Colonic mucosa (tissue), 4 donors: ENCODE results near the gene MCF2L. TPM values are rescaled to one million over a fixed set of nuclear protein-coding genes. Genes with fewer than 3 reads are reported as not detected.

Experiments used
- DNase-seq: peaks from one replicate; pipeline ENCODE4 v3.0.0-alpha.2; 2020
- H3K27ac ChIP-seq: fragments of 200-600 bp; one replicate; pipeline ENCODE4 v1.8.0; 2021
- H3K27me3 ChIP-seq: fragments of 200-600 bp; one replicate; pipeline ENCODE4 v1.8.0; 2021
- H3K36me3 ChIP-seq: fragments of 200-600 bp; one replicate; pipeline ENCODE4 v1.8.0; 2021
- H3K4me1 ChIP-seq: fragments of 200-600 bp; one replicate; pipeline ENCODE4 v1.8.0; 2021; ENCODE audit warnings: mild to moderate bottlenecking
- H3K4me3 ChIP-seq: fragments of 200-600 bp; one replicate; pipeline ENCODE4 v1.8.0; 2021
- H3K9ac ChIP-seq, 2 donors: one replicate each; pipeline ENCODE4 v1.7.0; 2013; ENCODE audit warnings: control low read depth in 2 of 2, low read depth in 2 of 2, low read length in 2 of 2
- H3K9me3 ChIP-seq: fragments of 200-600 bp; one replicate; pipeline ENCODE4 v1.8.0; 2021
- intact Hi-C: fragments of 100-400 bp; cut with DNase I; formaldehyde crosslinking; loops from one replicate; pipeline ENCODE4 v1.14.1; 2022
- total RNA-seq, 2 donors: library from RNA; stranded (reverse); fragmentation: NEBNext Ultra II Directional in 1 of 2; extraction: Animal tissue kit (Norgen Biotek cat#: 25700) in 1 of 2; gene quantifications; one replicate each; pipeline ENCODE4 v1.2.1, GENCODE V29; 2021
- TF ChIP-seq, protein P1 (sequence below): fragments of 200-600 bp; IDR thresholded peaks from one replicate; pipeline ENCODE4 v1.8.0; 2022; ENCODE audit warnings: antibody characterized with exemption, mild to moderate bottlenecking
- donor health status: healthy.
- donor health status: DM: no; HTN: no; CAD: no.
- donor health status: DM: no; HTN: no; CAD: no.

Gene MCF2L
- total RNA-seq, 2 donors from 2014 or later: 45.0 to 88.3 TPM

DNA sequence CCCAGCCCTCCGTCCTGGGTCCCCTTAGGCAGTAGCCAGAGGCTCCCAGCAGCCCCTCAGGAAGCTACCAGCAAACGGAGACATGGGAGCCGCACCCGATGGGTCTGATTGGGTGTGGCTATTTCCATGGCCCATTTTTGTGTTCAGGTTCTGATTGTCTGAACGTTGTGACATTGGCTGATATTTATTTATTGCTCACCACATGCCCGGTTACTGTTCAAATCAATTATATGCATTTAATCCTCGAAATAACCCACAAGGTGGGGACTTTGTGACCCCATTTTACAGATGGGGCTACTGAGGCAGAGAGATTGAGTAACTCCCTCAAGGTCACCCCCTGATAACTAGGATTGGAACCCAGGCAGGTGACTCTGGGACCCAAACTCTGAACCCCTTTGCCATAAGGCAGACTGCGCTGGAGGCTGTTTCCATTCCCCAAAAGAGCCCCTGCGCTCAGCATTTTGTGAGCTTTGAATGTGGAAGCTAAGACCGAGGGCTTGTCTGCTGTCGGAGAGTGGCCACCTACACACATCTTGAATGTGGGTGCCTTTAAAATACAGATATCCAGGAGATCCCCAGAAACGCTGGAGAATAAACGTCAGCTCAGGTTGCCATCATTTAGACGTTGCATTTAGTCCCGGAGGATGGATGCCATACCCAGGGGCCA lies 13.6 kb upstream of the MCF2L start:
- intact Hi-C loops: no loop called here
- Histone ChIP-seq H3K27me3 (no peaks in the 10 kb centered on the region), H3K4me3 (no peak overlapping the region), H3K9ac (no peak overlapping the region), H3K36me3 (no peaks in the 10 kb centered on the region), H3K9me3 (no peaks in the 10 kb centered on the region), H3K4me1 (no peaks in the 10 kb centered on the region), H3K27ac (no peak overlapping the region)
- TF ChIP-seq, protein P1, sequence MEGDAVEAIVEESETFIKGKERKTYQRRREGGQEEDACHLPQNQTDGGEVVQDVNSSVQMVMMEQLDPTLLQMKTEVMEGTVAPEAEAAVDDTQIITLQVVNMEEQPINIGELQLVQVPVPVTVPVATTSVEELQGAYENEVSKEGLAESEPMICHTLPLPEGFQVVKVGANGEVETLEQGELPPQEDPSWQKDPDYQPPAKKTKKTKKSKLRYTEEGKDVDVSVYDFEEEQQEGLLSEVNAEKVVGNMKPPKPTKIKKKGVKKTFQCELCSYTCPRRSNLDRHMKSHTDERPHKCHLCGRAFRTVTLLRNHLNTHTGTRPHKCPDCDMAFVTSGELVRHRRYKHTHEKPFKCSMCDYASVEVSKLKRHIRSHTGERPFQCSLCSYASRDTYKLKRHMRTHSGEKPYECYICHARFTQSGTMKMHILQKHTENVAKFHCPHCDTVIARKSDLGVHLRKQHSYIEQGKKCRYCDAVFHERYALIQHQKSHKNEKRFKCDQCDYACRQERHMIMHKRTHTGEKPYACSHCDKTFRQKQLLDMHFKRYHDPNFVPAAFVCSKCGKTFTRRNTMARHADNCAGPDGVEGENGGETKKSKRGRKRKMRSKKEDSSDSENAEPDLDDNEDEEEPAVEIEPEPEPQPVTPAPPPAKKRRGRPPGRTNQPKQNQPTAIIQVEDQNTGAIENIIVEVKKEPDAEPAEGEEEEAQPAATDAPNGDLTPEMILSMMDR: no peak
- DNase-seq: no peak

DNA sequence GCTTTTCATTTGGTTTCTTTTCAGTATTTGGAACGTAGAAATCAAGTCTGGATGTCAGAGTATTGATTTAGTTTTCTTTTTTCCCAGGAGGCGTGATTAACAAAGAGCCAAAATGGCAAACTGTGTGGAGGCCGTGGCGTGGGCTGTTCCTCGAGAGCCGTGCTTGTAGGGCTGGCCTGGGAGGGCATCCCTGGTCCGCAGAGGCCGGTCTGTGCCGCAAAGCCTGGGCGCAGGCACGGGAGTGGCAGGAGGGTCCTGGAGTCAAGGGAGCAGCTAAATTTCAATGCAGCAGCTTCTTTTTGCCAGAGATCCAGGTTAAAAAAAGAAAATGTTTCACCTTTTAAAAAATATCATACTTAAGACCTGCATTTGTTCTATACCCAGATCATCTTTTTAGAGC lies 13.1 kb upstream of the MCF2L start:
- TF ChIP-seq, protein P1: no peak
- Histone ChIP-seq H3K36me3 (no peaks in the 10 kb centered on the region), H3K4me3 (no peak overlapping the region), H3K9me3 (no peaks in the 10 kb centered on the region), H3K27ac (no peak overlapping the region), H3K27me3 (no peaks in the 10 kb centered on the region), H3K4me1 (no peaks in the 10 kb centered on the region), H3K9ac (no peak overlapping the region)
- DNase-seq: no peak
- intact Hi-C loops: no loop called here

DNA sequence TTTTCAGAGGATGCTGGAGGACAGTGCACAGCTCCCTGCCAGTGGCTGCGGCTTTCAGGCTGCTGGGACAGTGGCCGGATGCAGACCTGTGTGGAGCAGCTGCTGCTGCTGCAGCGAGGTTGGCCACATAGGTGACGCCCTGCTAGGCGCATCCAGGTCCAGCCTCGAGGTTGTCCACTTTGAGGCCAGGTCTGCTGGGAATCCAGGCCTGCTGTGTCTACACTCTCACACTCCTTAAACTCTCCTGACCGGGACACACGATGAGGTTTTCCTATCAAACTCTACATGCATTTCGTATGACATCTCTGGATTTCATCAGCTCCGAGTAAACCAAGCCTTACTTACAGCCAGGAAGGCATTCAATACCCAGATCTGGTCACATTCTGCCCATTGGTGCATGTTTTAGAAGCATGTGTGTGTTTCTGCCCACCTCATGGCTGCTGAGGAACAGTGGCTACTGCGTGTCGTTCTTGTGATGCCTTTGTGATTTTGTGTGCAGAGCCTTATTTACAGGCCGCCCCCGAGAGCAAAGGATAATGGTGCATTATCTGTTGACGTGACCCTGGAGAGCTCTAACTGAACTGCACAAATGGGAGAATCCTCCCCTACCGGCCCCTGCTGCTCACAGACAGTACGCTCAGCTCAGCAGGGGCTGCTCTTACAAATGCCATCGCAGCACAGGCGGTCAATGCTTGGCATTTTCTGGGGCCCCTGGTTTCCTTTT lies 12.3 kb upstream of the MCF2L start:
- Histone ChIP-seq H3K27me3 (no peaks in the 10 kb centered on the region), H3K27ac (no peak overlapping the region), H3K9ac (no peak overlapping the region), H3K9me3 (no peaks in the 10 kb centered on the region), H3K36me3 (no peaks in the 10 kb centered on the region), H3K4me1 (no peaks in the 10 kb centered on the region), H3K4me3 (no peak overlapping the region)
- DNase-seq: no peak
- TF ChIP-seq, protein P1: no peak
- intact Hi-C loops: no loop called here

DNA sequence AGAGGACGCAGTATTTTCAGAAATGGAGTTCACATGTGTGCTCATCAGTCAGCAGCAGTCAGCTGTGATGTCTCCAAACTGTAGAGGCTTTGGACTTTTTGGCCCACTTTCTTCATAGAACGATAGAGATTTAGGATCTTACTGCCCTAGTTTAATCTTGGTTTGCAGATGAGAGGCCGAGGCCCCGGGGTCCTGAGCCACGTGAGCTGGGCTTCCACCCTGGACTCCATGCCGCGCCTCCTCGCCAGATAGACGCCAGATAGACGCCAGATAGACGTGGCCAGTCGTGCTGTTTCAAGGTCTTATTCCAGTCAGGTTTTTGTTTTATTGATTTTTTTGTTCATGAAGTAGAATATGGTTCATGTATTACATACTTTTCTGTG lies 11.7 kb upstream of the MCF2L start:
- Histone ChIP-seq H3K36me3 (no peaks in the 10 kb centered on the region), H3K27me3 (no peaks in the 10 kb centered on the region), H3K9me3 (no peaks in the 10 kb centered on the region), H3K9ac (no peak overlapping the region), H3K27ac (no peak overlapping the region), H3K4me1 (no peaks in the 10 kb centered on the region), H3K4me3 (no peak overlapping the region)
- DNase-seq: no peak
- intact Hi-C loops: no loop called here
- TF ChIP-seq, protein P1: no peak

DNA sequence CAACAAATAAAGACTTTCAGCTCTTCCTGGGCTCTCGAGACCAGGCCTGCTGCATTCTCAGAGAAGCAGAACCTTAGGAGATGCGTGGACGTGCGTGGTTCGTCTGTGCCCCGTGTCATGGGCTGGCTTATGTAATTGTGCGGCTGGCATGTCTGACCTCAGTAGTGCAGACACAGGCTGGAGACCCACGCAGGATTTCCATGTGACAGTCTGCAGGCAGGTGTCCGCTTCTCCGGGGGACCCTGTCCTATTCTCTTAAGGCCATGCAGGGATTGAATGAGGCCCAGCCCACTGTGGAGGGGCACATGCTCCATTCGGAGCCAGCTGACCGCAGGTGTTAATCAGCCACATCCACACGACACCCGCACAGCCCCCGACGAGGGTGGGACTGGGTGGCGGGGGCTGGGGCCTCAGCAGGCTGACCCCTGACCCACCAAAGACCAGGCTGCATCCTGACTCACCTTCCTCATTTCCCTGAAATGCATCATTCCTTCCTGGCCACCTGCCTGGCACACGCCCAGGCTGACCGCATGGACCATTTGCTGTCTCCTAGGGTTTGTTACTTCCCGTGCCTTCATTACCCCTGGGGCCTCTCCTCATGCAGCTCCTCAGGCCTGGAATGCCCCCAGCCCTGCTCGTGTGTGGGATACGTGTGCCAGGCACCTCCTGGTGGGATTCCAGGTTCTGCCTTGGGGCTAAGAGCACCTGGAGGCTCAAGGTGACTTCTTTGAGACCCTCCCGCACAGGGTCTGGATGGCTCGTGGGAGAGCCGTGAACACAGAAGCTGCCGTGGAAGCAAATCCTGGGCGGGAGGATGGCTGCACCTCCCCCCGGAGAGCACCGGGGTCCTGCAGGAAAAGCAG lies 10.7 kb upstream of the MCF2L start:
- H3K9me3 ChIP-seq: no peaks in the 10 kb centered on the region
- H3K27ac ChIP-seq: no peak overlapping the region
- no peaks in the 10 kb centered on the region for H3K36me3 ChIP-seq
- TF ChIP-seq, protein P1: no peak
- DNase-seq: no peak
- no peak overlapping the region for H3K4me3 ChIP-seq
- intact Hi-C loops: no loop called here
- H3K27me3 ChIP-seq: no peaks in the 10 kb centered on the region
- no peak overlapping the region for H3K9ac ChIP-seq
- H3K4me1 ChIP-seq: no peaks in the 10 kb centered on the region
